Activated T-cell treated with anti-CD3 and anti-CD28 coated beads, Interleukin-2, amount 50 U/mL, for 4 hours (primary cell): ENCODE data around the gene AFAP1. TPM values are rescaled to one million over a fixed set of nuclear protein-coding genes. Genes with fewer than 3 reads are reported as not detected.

Experiments used
- ATAC-seq, 2 donors: fragments of 200-7000 bp; cut with Tn5 transposase; one replicate each; pipeline ENCODE4 v1.10.0; 2021
- DNase-seq: peaks from one replicate; pipeline ENCODE4 v3.0.0-alpha.2; 2020
- H3K27me3 Mint-ChIP-seq: one replicate; pipeline ENCODE4 v1.8.0; 2021; ENCODE audit warnings: low read depth, mixed read lengths
- H3K36me3 Mint-ChIP-seq: one replicate; pipeline ENCODE4 v1.8.0; 2022; ENCODE audit warnings: mixed read lengths; ENCODE audit not compliant: insufficient read depth
- H3K4me1 Mint-ChIP-seq: one replicate; pipeline ENCODE4 v1.8.0; 2021; ENCODE audit warnings: low read depth, mixed read lengths
- H3K4me3 Mint-ChIP-seq: one replicate; pipeline ENCODE4 v1.8.0; 2021; ENCODE audit warnings: mild to moderate bottlenecking, moderate library complexity, mixed read lengths
- H3K9me3 Mint-ChIP-seq: one replicate; pipeline ENCODE4 v1.8.0; 2021; ENCODE audit warnings: mixed read lengths
- total RNA-seq, 3 donors: library from RNA; stranded (reverse); gene quantifications; one replicate each; pipeline ENCODE4 v1.2.1, GENCODE V29; 2021

AFAP1 gene
- total RNA-seq, 3 donors from 2014 or later = 13.1 to 17.7 (median 14.7) TPM

GRCh38 chr4:7786517-7786916 lies 153.1 kb downstream of the AFAP1 start:
- H3K4me3 Mint-ChIP-seq = no peak overlapping the region
- no peaks in the 10 kb centered on the region for H3K9me3 Mint-ChIP-seq
- H3K36me3 Mint-ChIP-seq = peaks cover 13% of the 10 kb centered on the region
- peaks cover 36% of the 10 kb centered on the region for H3K4me1 Mint-ChIP-seq
- H3K27me3 Mint-ChIP-seq = no peaks in the 10 kb centered on the region
- ATAC-seq = no peak
- no peak for DNase-seq

DNA sequence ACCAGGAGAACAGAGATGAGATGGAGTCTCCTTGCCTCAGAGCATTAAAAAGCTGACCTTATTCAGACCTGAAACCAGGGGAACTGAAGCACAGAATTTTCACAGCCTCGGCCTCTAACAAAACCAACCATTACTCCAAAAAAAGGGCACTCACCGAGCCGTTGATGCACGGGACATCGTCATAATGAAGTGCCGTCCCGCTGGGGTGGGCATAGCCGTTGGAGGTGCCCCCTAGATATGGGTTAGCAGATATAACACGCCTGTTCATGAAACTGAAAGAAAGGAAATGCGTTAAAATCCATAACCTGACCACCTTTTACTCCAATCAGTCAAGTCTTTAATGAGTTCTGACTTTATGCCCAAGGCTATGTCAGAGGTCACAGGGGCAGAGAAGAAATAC lies 153.6 kb downstream of the AFAP1 start:
- Mint-ChIP-seq H3K9me3 (no peaks in the 10 kb centered on the region), H3K4me1 (peaks cover 41% of the 10 kb centered on the region), H3K36me3 (peaks cover 10% of the 10 kb centered on the region), H3K4me3 (no peak overlapping the region), H3K27me3 (no peaks in the 10 kb centered on the region)
- DNase-seq (no peak), ATAC-seq (no peak)

- ATAC-seq (peak; percentile 42 to 46), DNase-seq (no peak)
- H3K27me3 Mint-ChIP-seq = no peaks in the 10 kb centered on the region
- no peak overlapping the region for H3K4me3 Mint-ChIP-seq
- no peaks in the 10 kb centered on the region for H3K9me3 Mint-ChIP-seq
- peaks cover 8% of the 10 kb centered on the region for H3K36me3 Mint-ChIP-seq
- H3K4me1 Mint-ChIP-seq = peaks cover 47% of the 10 kb centered on the region
These were observed 154.6 kb downstream of the AFAP1 start for GRCh38 chr4:7785017-7785416.

DNA sequence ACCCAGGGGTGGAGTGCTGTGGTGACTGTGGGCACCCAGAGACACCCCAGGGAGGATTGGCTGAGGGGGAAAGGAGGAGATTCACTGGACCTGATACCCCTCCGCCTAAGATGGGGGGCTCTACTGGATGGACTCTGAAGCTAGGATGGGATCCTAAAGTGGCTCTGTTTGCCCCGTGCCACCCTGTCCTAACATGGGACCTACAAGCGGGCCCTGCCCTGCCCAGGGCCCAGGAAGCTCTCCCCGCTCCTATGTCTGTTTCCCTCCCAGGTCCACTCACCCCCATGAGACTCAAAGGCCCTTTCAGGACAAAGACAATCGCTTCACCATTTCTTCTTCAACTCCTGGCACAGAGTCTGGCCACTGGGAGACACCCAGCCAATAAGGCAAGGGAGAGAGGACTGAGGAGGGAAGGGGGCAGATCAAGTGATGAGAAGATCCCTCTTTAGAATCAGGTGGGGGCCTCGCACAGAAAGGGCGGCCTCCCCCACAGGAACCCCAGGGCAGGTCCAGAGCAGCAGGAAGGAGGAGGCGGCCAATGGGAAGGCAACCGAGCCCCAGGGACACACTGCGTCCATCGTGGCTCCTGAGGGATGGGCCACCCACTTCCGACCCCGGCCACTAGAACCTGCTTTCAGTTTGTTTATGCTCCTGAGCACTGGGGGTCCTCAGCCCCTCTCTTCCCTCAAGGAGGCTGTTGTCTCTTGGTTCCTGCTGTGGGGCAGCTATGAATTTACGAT lies 155.4 kb downstream of the AFAP1 start:
- Mint-ChIP-seq H3K9me3 (no peaks in the 10 kb centered on the region), H3K4me1 (peaks cover 53% of the 10 kb centered on the region), H3K27me3 (no peaks in the 10 kb centered on the region), H3K36me3 (peaks cover 8% of the 10 kb centered on the region), H3K4me3 (no peak overlapping the region)
- DNase-seq (no peak), ATAC-seq (no peak)

DNA sequence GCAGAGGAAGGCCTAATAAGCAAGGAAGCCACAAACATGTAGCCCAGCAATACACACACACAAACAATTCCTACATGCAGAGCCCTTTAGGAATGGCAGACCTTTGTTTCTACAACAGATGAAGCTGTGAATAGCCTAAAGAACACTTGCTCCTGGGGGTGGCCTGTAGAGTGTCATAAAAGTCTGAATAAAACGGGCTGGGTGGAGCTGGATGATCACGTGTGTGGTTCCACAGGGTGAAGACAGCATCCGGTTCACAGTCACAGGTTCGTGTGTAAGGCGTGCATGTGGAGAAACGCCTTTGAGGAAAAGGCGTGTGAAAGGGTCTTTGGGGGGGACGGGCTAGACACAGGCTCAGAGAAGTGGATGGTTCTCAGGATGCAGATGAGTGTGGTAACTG lies 156.1 kb downstream of the AFAP1 start:
- no peaks in the 10 kb centered on the region for H3K9me3 Mint-ChIP-seq
- ATAC-seq (no peak), DNase-seq (no peak)
- H3K4me1 Mint-ChIP-seq = peaks cover 61% of the 10 kb centered on the region
- H3K27me3 Mint-ChIP-seq = no peaks in the 10 kb centered on the region
- peaks cover 8% of the 10 kb centered on the region for H3K36me3 Mint-ChIP-seq
- H3K4me3 Mint-ChIP-seq = no peak overlapping the region

DNA sequence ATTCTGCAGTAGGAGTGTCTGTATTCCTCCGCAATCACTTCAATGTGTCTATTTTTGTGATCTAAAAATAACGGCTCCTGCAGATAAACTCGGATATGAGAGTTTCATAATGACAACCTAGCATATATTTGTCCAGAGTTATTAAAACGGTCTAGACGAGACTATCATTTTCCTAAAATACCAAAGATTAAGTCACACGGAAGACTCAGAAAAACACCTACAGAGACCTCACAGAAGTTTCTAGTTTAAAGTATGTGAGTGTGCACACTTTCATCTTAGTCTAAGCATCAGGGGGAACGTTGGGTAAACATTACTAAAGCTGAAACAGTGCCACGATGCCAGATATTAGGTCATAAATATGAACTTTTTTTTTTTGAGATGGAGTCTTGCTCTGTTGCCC lies 156.9 kb downstream of the AFAP1 start:
- ATAC-seq = no peak
- no peak for DNase-seq
- no peaks in the 10 kb centered on the region for H3K27me3 Mint-ChIP-seq
- peaks cover 14% of the 10 kb centered on the region for H3K36me3 Mint-ChIP-seq
- H3K9me3 Mint-ChIP-seq = no peaks in the 10 kb centered on the region
- no peak overlapping the region for H3K4me3 Mint-ChIP-seq
- H3K4me1 Mint-ChIP-seq = peaks cover 65% of the 10 kb centered on the region

DNA sequence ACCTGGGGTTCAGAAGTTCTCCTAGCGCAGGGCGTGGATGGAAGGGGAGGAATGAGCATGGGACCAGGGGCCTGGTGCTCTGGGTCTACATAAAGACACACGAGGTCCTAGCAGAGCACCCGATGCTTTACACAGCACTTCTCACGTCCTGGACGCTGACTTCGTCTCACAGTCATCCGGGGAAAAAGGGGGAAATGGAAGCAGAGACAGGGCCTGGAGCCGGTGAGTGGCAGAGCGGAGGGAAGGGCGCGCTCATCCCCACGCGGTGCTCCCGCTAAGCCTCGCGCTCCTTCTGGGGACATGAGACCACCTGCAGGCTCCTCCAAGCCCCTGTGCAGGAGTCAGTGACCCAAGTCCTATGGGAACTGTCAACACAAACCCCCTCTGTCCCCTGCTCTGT lies 157.7 kb downstream of the AFAP1 start:
- no peaks in the 10 kb centered on the region for H3K9me3 Mint-ChIP-seq
- H3K27me3 Mint-ChIP-seq = no peaks in the 10 kb centered on the region
- H3K4me1 Mint-ChIP-seq = peaks cover 66% of the 10 kb centered on the region
- peaks cover 17% of the 10 kb centered on the region for H3K36me3 Mint-ChIP-seq
- ATAC-seq (no peak), DNase-seq (no peak)
- H3K4me3 Mint-ChIP-seq = no peak overlapping the region

GRCh38 chr4:7781366-7781765 lies 158.3 kb downstream of the AFAP1 start:
- Mint-ChIP-seq H3K4me1 (peaks cover 70% of the 10 kb centered on the region), H3K4me3 (peak overlapping the region; percentile 31), H3K36me3 (peaks cover 20% of the 10 kb centered on the region), H3K9me3 (no peaks in the 10 kb centered on the region), H3K27me3 (no peaks in the 10 kb centered on the region)
- no peak for DNase-seq
- ATAC-seq = peak; percentile 57 to 61

GRCh38 chr4:7780751-7781348 lies 158.8 kb downstream of the AFAP1 start:
- H3K4me3 Mint-ChIP-seq = peak overlapping the region; percentile 31

GRCh38 chr4:7779432-7779768 lies 160.3 kb downstream of the AFAP1 start:
- Mint-ChIP-seq H3K9me3 (no peaks in the 10 kb centered on the region), H3K36me3 (peaks cover 17% of the 10 kb centered on the region), H3K27me3 (no peaks in the 10 kb centered on the region), H3K4me1 (peaks cover 56% of the 10 kb centered on the region), H3K4me3 (no peak overlapping the region)
- no peak for ATAC-seq
- DNase-seq = no peak

More at GRCh38 chr4:7780751-7781348, 158.8 kb downstream of the AFAP1 start:
- ATAC-seq = peak; percentile 64 to 68
- peaks cover 69% of the 10 kb centered on the region for H3K4me1 Mint-ChIP-seq
- DNase-seq = no peak
- no peaks in the 10 kb centered on the region for H3K27me3 Mint-ChIP-seq
- H3K9me3 Mint-ChIP-seq = no peaks in the 10 kb centered on the region
- H3K36me3 Mint-ChIP-seq = peaks cover 20% of the 10 kb centered on the region

GRCh38 chr4:7778510-7779431 lies 160.9 kb downstream of the AFAP1 start:
- Mint-ChIP-seq H3K36me3 (peaks cover 17% of the 10 kb centered on the region), H3K4me1 (peaks cover 52% of the 10 kb centered on the region), H3K9me3 (no peaks in the 10 kb centered on the region), H3K27me3 (no peaks in the 10 kb centered on the region), H3K4me3 (no peak overlapping the region)
- DNase-seq (no peak), ATAC-seq (no peak)

DNA sequence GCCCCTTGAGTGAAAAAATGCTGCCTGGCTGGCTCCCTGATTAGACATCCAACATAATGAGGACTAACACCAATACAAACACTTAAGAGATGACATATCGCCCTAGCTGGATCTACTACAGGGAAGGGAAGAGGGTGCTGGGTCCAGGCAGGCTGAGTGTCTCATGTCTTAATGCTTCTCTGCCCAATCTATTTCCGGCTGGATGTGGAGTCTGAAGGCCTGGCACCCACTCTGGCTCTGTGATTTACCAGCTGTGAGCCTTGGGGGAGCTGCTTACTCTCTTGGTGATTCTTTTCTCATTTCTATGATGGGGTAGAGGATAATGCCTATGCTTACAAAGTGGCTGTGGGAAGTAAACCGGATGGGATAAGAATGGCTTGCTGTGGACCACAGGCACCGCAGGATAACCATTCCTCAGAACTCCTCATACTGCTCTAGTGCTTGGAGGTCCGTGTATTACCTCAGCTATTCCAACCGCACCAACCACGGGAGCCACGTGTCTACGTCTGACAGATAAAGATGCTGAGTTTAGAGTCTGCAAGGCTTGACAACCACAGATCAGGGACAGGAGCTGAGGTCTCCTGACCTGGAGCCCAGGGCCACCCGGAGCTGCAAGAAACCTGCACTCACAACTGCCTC lies 161.7 kb downstream of the AFAP1 start:
- peaks cover 47% of the 10 kb centered on the region for H3K4me1 Mint-ChIP-seq
- DNase-seq (no peak), ATAC-seq (no peak)
- peaks cover 17% of the 10 kb centered on the region for H3K36me3 Mint-ChIP-seq
- no peak overlapping the region for H3K4me3 Mint-ChIP-seq
- H3K27me3 Mint-ChIP-seq = no peaks in the 10 kb centered on the region
- no peaks in the 10 kb centered on the region for H3K9me3 Mint-ChIP-seq

GRCh38 chr4:7777017-7777710 lies 162.5 kb downstream of the AFAP1 start:
- Mint-ChIP-seq H3K9me3 (no peaks in the 10 kb centered on the region), H3K4me1 (peaks cover 42% of the 10 kb centered on the region), H3K4me3 (no peak overlapping the region), H3K36me3 (peaks cover 17% of the 10 kb centered on the region), H3K27me3 (no peaks in the 10 kb centered on the region)
- ATAC-seq = no peak
- DNase-seq = no peak

GRCh38 chr4:7775396-7775795 lies 164.3 kb downstream of the AFAP1 start:
- H3K36me3 Mint-ChIP-seq = peaks cover 27% of the 10 kb centered on the region
- ATAC-seq (no peak), DNase-seq (no peak)
- no peaks in the 10 kb centered on the region for H3K27me3 Mint-ChIP-seq
- H3K9me3 Mint-ChIP-seq = no peaks in the 10 kb centered on the region
- no peak overlapping the region for H3K4me3 Mint-ChIP-seq
- peaks cover 41% of the 10 kb centered on the region for H3K4me1 Mint-ChIP-seq
